Mucosa of stomach (tissue), 1 donor: ENCODE data around the gene RPGRIP1.
"Not testable (repeated sequence)": the region's sequence is repeated elsewhere in the genome, so short reads cannot be mapped to it uniquely, and the experiment has no call there.

Experiments
- H3K27me3 ChIP-seq: one replicate; pipeline ENCODE4 v1.7.0; 2013; ENCODE audit warnings: mild to moderate bottlenecking, low read length; ENCODE audit not compliant: control insufficient read depth, insufficient read depth
- H3K36me3 ChIP-seq: one replicate; pipeline ENCODE4 v1.7.0; 2013; ENCODE audit warnings: low read length; ENCODE audit not compliant: control insufficient read depth, insufficient read depth
- H3K4me1 ChIP-seq: one replicate; pipeline ENCODE4 v1.7.0; 2013; ENCODE audit warnings: mild to moderate bottlenecking, low read length; ENCODE audit not compliant: control insufficient read depth, insufficient read depth
- H3K4me3 ChIP-seq: one replicate; pipeline ENCODE4 v1.7.0; 2013; ENCODE audit warnings: low read length
- H3K9ac ChIP-seq: one replicate; pipeline ENCODE4 v1.7.0; 2013; ENCODE audit warnings: mild to moderate bottlenecking, low read length, moderate library complexity
- H3K9me3 ChIP-seq: one replicate; pipeline ENCODE4 v1.7.0; 2013; ENCODE audit warnings: mild to moderate bottlenecking, low read length, moderate library complexity; ENCODE audit not compliant: control insufficient read depth
- donor health status: Pancreatic carcinoma.

RPGRIP1 gene

DNA sequence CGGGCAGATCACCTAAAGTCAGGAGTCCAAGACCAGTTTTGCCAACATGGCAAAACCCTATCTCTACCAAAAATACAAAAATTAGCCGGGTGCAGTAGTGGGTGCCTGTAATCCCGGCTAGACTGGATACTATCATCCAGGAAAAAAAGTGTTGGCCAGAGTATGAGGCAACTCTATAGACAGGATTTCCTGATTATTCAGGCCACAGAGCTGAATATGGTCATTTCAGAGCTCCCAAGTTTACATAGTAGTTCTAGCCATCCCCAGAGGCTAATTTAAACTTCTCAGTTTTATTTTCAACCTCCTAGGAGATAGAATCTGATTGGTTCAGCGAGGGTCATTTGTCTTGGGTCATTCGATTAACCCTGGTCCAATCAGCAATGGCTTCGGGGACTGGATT lies 7.3 kb downstream of the RPGRIP1 start:
- Histone ChIP-seq H3K36me3 (no peaks in the 10 kb centered on the region), H3K4me1 (no peaks in the 10 kb centered on the region), H3K9me3 (no peaks in the 10 kb centered on the region), H3K9ac (no peak overlapping the region), H3K27me3 (no peaks in the 10 kb centered on the region), H3K4me3 (no peak overlapping the region)

DNA sequence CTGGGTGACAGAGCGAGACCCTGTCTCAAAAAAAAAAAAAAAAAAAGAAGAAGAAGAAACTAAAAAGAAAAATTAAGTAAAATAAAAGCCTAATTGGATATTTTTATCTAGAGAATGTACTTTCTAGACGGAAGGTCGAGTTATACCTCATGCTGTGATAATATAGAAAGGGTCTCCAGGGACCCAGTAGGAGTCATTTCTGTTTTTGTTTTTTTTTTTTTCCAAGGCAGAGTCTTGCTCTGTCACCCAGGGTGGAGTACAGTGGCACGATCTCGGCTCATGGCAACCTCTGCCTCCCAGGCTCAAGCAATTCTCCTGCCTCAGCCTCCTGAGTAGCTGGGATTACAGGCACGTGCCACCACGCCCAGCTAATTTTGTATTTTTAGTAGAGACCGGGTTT lies 14.1 kb downstream of the RPGRIP1 start:
- not testable (repeated sequence) for H3K36me3 ChIP-seq, H3K27me3 ChIP-seq, H3K9ac ChIP-seq, H3K9me3 ChIP-seq, H3K4me3 ChIP-seq, H3K4me1 ChIP-seq

- no peaks in the 10 kb centered on the region for H3K36me3 ChIP-seq
Measured at GRCh38 chr14:21298358-21298757, 18.5 kb downstream of the RPGRIP1 start.

GRCh38 chr14:21299562-21300130 lies 19.8 kb downstream of the RPGRIP1 start:
- H3K9ac ChIP-seq = no peak overlapping the region
- no peak overlapping the region for H3K4me3 ChIP-seq
- no peaks in the 10 kb centered on the region for H3K36me3 ChIP-seq
- no peaks in the 10 kb centered on the region for H3K9me3 ChIP-seq
- no peaks in the 10 kb centered on the region for H3K27me3 ChIP-seq
- H3K4me1 ChIP-seq = peaks cover 3% of the 10 kb centered on the region

More at GRCh38 chr14:21298358-21298757, 18.5 kb downstream of the RPGRIP1 start:
- Histone ChIP-seq H3K4me3 (no peak overlapping the region), H3K4me1 (peaks cover 3% of the 10 kb centered on the region), H3K9ac (no peak overlapping the region), H3K27me3 (no peaks in the 10 kb centered on the region), H3K9me3 (no peaks in the 10 kb centered on the region)

DNA sequence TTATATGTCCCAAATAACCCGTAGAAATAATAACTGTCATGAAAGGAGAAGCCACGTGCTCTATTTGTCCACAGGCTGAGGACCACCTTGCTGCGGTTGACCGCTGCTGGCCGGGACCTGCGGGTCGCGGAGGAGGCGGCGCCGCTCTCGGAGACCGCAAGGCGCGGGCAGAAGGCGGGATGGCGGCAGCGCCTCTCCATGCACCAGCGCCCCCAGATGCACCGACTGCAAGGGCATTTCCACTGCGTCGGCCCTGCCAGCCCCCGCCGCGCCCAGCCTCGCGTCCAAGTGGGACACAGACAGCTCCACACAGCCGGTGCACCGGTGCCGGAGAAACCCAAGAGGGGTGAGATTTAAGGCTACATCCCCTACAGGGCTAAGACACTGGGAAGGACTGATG lies 21.0 kb downstream of the RPGRIP1 start:
- H3K9ac ChIP-seq = peak overlapping the region; percentile 28
- H3K27me3 ChIP-seq = no peaks in the 10 kb centered on the region
- H3K4me3 ChIP-seq = no peak overlapping the region
- H3K4me1 ChIP-seq = peaks cover 3% of the 10 kb centered on the region
- H3K36me3 ChIP-seq = no peaks in the 10 kb centered on the region
- no peaks in the 10 kb centered on the region for H3K9me3 ChIP-seq

GRCh38 chr14:21302013-21302835 lies 22.3 kb downstream of the RPGRIP1 start:
- no peaks in the 10 kb centered on the region for H3K36me3 ChIP-seq
- no peak overlapping the region for H3K4me3 ChIP-seq
- H3K4me1 ChIP-seq = peaks cover 9% of the 10 kb centered on the region
- H3K9me3 ChIP-seq = no peaks in the 10 kb centered on the region
- no peak overlapping the region for H3K9ac ChIP-seq
- no peaks in the 10 kb centered on the region for H3K27me3 ChIP-seq

- not testable (repeated sequence) for H3K9ac ChIP-seq, H3K27me3 ChIP-seq, H3K36me3 ChIP-seq, H3K4me3 ChIP-seq, H3K9me3 ChIP-seq
- H3K4me1 ChIP-seq = peaks cover 14% of the 10 kb centered on the region
Measured at GRCh38 chr14:21302836-21303140, 22.9 kb downstream of the RPGRIP1 start.

DNA sequence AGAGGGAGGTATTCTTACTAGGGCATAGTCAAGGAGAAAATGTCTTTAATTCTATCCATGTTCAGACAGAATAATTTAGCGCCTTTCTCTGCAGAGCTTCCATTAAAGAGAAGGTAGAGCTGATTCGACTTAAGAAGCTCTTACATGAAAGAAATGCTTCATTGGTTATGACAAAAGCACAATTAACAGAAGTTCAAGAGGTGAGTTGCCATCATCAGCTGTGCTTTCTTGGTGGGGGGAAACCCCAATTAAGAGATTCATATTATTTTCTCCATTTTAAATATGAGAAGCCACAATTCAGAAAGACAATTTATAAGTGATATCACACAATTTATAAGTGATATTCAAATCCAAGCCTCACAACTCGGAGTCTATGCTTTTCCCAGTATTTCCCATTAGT lies 27.8 kb downstream of the RPGRIP1 start:
- no peak overlapping the region for H3K4me3 ChIP-seq
- no peaks in the 10 kb centered on the region for H3K36me3 ChIP-seq
- H3K27me3 ChIP-seq = no peaks in the 10 kb centered on the region
- H3K9me3 ChIP-seq = no peaks in the 10 kb centered on the region
- H3K9ac ChIP-seq = peak overlapping the region; percentile 33
- peaks cover 18% of the 10 kb centered on the region for H3K4me1 ChIP-seq

GRCh38 chr14:21308132-21308478 lies 28.2 kb downstream of the RPGRIP1 start:
- no peaks in the 10 kb centered on the region for H3K36me3 ChIP-seq
- no peaks in the 10 kb centered on the region for H3K27me3 ChIP-seq
- H3K9ac ChIP-seq = peak overlapping the region; percentile 74
- H3K4me3 ChIP-seq = peak overlapping the region; percentile 52
- H3K9me3 ChIP-seq = no peaks in the 10 kb centered on the region
- H3K4me1 ChIP-seq = peaks cover 18% of the 10 kb centered on the region

- Histone ChIP-seq H3K9me3 (no peaks in the 10 kb centered on the region), H3K27me3 (no peaks in the 10 kb centered on the region), H3K4me3 (peak overlapping the region; percentile 52), H3K36me3 (no peaks in the 10 kb centered on the region), H3K9ac (peak overlapping the region; percentile 74), H3K4me1 (peaks cover 18% of the 10 kb centered on the region)
Measured at GRCh38 chr14:21308479-21309237, 28.8 kb downstream of the RPGRIP1 start.

DNA sequence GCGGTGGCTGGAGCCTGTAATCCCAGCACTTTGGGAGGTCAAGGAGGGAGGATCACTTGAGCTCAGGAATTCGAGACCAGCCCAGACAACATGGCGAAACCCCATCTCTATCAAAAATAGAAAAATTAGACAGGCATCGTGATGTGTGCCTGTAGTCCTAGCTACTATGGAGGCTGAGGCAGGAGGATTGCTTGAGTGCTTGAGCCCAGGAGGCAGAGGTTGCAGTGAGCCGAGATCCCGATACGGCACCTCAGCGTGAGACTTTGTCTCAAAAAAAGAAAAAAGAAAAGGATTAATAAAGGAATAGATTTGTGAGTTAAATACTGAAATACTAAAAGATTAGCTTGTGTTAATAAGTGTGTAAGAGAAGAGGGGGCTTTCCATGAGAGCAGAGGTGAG lies 29.4 kb downstream of the RPGRIP1 start:
- H3K9me3 ChIP-seq = no peaks in the 10 kb centered on the region
- peak overlapping the region; percentile 69 for H3K9ac ChIP-seq
- H3K4me1 ChIP-seq = peaks cover 18% of the 10 kb centered on the region
- H3K4me3 ChIP-seq = no peak overlapping the region
- H3K36me3 ChIP-seq = no peaks in the 10 kb centered on the region
- no peaks in the 10 kb centered on the region for H3K27me3 ChIP-seq

GRCh38 chr14:21309956-21310355 lies 30.1 kb downstream of the RPGRIP1 start:
- H3K36me3 ChIP-seq = no peaks in the 10 kb centered on the region
- no peaks in the 10 kb centered on the region for H3K27me3 ChIP-seq
- no peaks in the 10 kb centered on the region for H3K9me3 ChIP-seq
- no peak overlapping the region for H3K4me3 ChIP-seq
- H3K4me1 ChIP-seq = peaks cover 18% of the 10 kb centered on the region
- H3K9ac ChIP-seq = no peak overlapping the region
